Tibial nerve (tissue), 4 donors: ENCODE measurements around the gene DNAJC7. TPM values are rescaled to one million over a fixed set of nuclear protein-coding genes. Genes with fewer than 3 reads are reported as not detected.

ENCODE experiments used
- DNase-seq, 2 donors: peaks; one replicate each; pipeline ENCODE4 v3.0.0-alpha.2; 2019; ENCODE audit warnings: low spot score in 2 of 2
- H3K27ac ChIP-seq, 4 donors: fragments of 200-600 bp; sonication (generic) in 3 of 4; one replicate each; pipeline ENCODE4 v1.5.1; 2017 to 2019; ENCODE audit warnings: mild to moderate bottlenecking in 1 of 4
- H3K27me3 ChIP-seq, 2 donors: fragments of 200-600 bp; sonication (generic) in 1 of 2; one replicate each; pipeline versions ENCODE4 v1.5.1 to v1.6.0; 2017 to 2019
- H3K36me3 ChIP-seq, 3 donors: fragments of 200-600 bp; sonication (generic); one replicate each; pipeline ENCODE4 v1.5.1; 2018 to 2019
- H3K4me1 ChIP-seq, 4 donors: fragments of 200-600 bp; sonication (generic) in 3 of 4; one replicate each; pipeline ENCODE4 v1.5.1; 2017 to 2019
- H3K4me3 ChIP-seq, 4 donors: fragments of 200-600 bp; sonication (generic) in 3 of 4; one replicate each; pipeline ENCODE4 v1.5.1; 2017 to 2019; ENCODE audit warnings: mild to moderate bottlenecking in 1 of 4, moderate library complexity in 1 of 4
- H3K9me3 ChIP-seq, 4 donors: fragments of 200-600 bp; sonication (generic) in 3 of 4; one replicate each; pipeline ENCODE4 v1.5.1; 2017 to 2019
- CTCF ChIP-seq, 5 experiments: fragments of 200-600 bp in 3 of 5; fragments of 450-650 bp in 2 of 5; sonication (generic) in 3 of 5; IDR thresholded peaks; one replicate each; pipeline ENCODE4 v1.5.1; 2016 to 2019; ENCODE audit warnings: antibody characterized with exemption in 5 of 5, mild to moderate bottlenecking in 3 of 5, moderate library complexity in 2 of 5
- EP300 ChIP-seq, 2 donors: sonication (generic); formaldehyde crosslinking; IDR thresholded peaks; one replicate each; pipeline ENCODE4 v1.6.1; 2017; ENCODE audit warnings: antibody characterized with exemption in 2 of 2, mild to moderate bottlenecking in 1 of 2
- POLR2A ChIP-seq, 2 donors: fragments of 450-650 bp; IDR thresholded peaks; one replicate each; pipeline ENCODE4 v1.6.1; 2017; ENCODE audit warnings: antibody characterized with exemption in 2 of 2, mild to moderate bottlenecking in 2 of 2, moderate library complexity in 2 of 2
- WGBS, 2 donors: methylation state at CpG; one replicate each; pipeline ENCODE4 v1.1.5; 2018; 5-methylcytosine and 5-hydroxymethylcytosine counted together
- total RNA-seq, 4 donors: library from RNA; depleted of rRNA; stranded (reverse); fragments of >200 nt; gene quantifications; one replicate each; pipeline ENCODE4 v1.1.0, GENCODE V29; 2016

The DNAJC7 gene
- total RNA-seq, 4 donors from 2014 or later: 56.6 to 90.2 (median 71.8) TPM

GRCh38 chr17:41942626-41943373 is 74.4 kb downstream of the DNAJC7 start:
- Histone ChIP-seq H3K9me3 (no peaks in the 10 kb centered on the region), H3K27me3 (no peaks in the 10 kb centered on the region), H3K27ac (no peak overlapping the region), H3K36me3 (peaks cover 0 to 42% (median 0%) of the 10 kb centered on the region in 3 donors), H3K4me1 (no peaks in the 10 kb centered on the region), H3K4me3 (no peak overlapping the region)
- 89 to 91% methylated on average over 8 of the region's 8 CpGs for WGBS, 2 donors
- DNase-seq: no peak
- TF ChIP-seq POLR2A (IDR thresholded peaks at IDR 0.05) (no peak), EP300 (IDR thresholded peaks at IDR 0.05) (no peak), CTCF (IDR thresholded peaks at IDR 0.05) (no peak)

- WGBS, 2 donors: 92 to 93% methylated on average over 5 of the region's 5 CpGs
- Histone ChIP-seq H3K27ac (no peak overlapping the region), H3K9me3 (no peaks in the 10 kb centered on the region), H3K27me3 (no peaks in the 10 kb centered on the region), H3K36me3 (peaks cover 0 to 47% (median 0%) of the 10 kb centered on the region in 3 donors), H3K4me3 (no peak overlapping the region), H3K4me1 (no peaks in the 10 kb centered on the region)
- TF ChIP-seq POLR2A (IDR thresholded peaks at IDR 0.05) (no peak), EP300 (IDR thresholded peaks at IDR 0.05) (no peak), CTCF (IDR thresholded peaks at IDR 0.05) (no peak)
- DNase-seq: no peak
These were observed 76.1 kb downstream of the DNAJC7 start for GRCh38 chr17:41941168-41941567.

- Histone ChIP-seq H3K27ac (no peak overlapping the region), H3K4me1 (no peaks in the 10 kb centered on the region), H3K9me3 (no peaks in the 10 kb centered on the region), H3K27me3 (no peaks in the 10 kb centered on the region), H3K36me3 (peaks cover 0 to 55% (median 0%) of the 10 kb centered on the region in 3 donors), H3K4me3 (no peak overlapping the region)
- WGBS, 2 donors: 90% methylated on average over 6 of the region's 6 CpGs
- no peak for TF ChIP-seq EP300 (IDR thresholded peaks at IDR 0.05)
- no peak for TF ChIP-seq CTCF (IDR thresholded peaks at IDR 0.05)
- TF ChIP-seq POLR2A (IDR thresholded peaks at IDR 0.05): no peak
- DNase-seq: no peak
These were observed 77.5 kb downstream of the DNAJC7 start for GRCh38 chr17:41939693-41940090.

GRCh38 chr17:41939044-41939692 is 78.1 kb downstream of the DNAJC7 start:
- peaks cover 0 to 58% (median 0%) of the 10 kb centered on the region in 3 donors for H3K36me3 ChIP-seq
- H3K4me3 ChIP-seq: no peak overlapping the region
- no peak for DNase-seq
- no peaks in the 10 kb centered on the region for H3K27me3 ChIP-seq
- H3K27ac ChIP-seq: no peak overlapping the region
- 85 to 89% methylated on average over 4 of the region's 4 CpGs for WGBS, 2 donors
- no peaks in the 10 kb centered on the region for H3K4me1 ChIP-seq
- no peak for TF ChIP-seq POLR2A (IDR thresholded peaks at IDR 0.05)
- TF ChIP-seq CTCF (IDR thresholded peaks at IDR 0.05): no peak
- no peak for TF ChIP-seq EP300 (IDR thresholded peaks at IDR 0.05)
- no peaks in the 10 kb centered on the region for H3K9me3 ChIP-seq
